Activated CD4-positive, alpha-beta T cell treated with anti-CD3 and anti-CD28 coated beads, Interleukin-2, Interleukin-6, amounts not matched to agents 100 ng/mL and 50 ng/mL, durations not matched to agents 16 hours and 8 hours (primary cell): ENCODE measurements around the gene RYR2.
A peak's percentile ranks its signal among the peaks of the same experiment; 100 is the strongest.
"Not testable (repeated sequence)": the region's sequence is repeated elsewhere in the genome, so short reads cannot be mapped to it uniquely, and the experiment has no call there.

ENCODE experiments used
- DNase-seq: peaks from one replicate; pipeline ENCODE4 v3.0.0-alpha.2; 2020

The RYR2 gene

DNA sequence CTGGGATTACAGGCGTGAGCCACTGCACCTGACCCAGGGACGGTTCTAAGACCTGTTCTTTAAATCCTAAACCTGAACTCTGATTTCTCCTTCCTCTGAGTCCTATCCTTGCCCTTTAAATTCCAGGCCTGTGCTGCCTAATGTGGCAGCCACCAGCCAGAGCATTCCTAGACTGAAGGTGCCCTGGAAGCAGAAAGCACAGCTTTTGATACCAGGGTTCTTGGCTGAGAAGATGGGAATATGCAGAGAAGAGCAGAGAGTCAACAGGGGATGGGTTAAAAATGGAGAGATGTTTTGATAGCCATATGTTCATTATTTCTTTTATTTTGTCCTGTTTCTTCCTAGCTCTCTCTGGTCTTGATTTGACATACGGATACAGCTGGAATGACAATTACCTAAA is 49.7 kb downstream of the RYR2 start:
- no peak for DNase-seq

DNA sequence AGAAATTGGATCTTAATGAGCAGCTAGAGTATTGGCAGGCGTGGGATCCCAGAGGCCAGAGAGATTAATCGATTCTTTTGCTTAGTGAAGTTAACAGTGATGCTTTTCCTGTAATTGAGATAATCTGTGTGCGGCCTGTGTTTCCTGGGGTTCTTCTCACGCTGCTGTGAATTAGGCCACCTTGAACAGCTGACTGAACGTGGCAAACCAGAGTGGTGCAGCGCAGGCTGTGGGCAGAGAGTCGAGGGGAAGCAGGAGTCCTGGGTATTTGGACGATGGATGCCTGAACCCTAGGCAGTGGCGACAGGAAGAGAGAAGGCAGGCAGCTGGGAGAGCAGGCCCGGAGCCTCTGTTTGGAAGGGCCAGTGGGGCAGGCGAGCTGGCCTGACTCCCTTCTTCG is 51.7 kb downstream of the RYR2 start:
- no peak for DNase-seq

DNA sequence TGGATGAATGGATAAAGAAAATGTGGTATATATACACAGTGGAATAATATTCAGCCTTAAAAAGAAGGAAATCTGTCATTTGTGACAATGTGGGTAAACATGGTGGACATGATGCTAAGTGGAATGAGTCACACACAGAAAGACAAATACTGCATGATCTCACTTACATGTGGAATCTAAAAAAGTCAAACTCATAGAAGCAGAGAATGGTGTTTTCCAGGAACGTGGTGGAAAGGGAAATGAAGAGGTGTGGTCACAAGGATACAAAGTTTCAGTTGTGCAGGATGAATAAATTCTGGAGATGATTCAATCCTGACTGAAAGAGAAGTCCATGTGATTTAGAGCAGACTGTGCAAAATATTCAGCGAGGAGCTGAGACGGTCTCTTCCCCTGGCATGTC is 56.6 kb downstream of the RYR2 start:
- no peak for DNase-seq

DNA sequence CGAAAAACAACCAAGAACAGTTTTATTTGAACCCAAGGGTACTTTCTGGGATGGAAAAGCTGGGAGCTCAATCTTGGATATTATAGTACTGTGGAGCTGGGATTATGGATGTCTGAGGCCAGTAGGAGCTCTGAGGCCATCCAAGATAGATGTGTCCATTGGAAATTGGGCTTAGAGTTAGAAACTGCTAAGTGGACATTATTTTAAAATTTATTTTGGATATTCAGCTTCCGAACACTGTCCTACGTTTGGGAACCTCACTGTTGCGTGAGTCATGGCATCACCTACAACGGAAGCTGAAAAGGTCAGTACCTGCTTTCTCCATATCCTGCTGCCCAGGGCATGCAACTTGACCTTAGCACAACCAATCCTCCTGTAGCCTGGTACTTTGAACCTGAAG is 61.0 kb downstream of the RYR2 start:
- DNase-seq, result no peak

DNA sequence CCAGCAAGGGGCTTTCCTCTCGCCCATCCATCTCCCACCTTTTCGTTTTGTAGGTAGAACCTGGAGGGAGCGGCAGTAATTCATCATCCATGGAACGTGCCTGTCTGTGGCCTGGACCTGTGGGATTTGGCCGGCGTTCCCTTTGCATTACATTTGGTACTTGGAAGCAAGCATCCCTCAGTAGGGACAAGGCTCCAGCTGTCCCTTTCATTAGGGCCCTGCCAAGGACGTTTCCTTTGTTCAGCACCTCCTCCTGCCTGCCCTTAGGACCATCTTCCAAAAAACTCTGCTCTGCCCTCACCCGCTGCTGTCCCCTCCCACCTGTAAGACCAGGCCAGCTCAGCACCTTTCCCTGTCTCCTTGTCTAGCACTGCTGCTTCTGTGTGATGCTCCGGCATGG is 62.1 kb downstream of the RYR2 start:
- DNase-seq, result no peak

DNA sequence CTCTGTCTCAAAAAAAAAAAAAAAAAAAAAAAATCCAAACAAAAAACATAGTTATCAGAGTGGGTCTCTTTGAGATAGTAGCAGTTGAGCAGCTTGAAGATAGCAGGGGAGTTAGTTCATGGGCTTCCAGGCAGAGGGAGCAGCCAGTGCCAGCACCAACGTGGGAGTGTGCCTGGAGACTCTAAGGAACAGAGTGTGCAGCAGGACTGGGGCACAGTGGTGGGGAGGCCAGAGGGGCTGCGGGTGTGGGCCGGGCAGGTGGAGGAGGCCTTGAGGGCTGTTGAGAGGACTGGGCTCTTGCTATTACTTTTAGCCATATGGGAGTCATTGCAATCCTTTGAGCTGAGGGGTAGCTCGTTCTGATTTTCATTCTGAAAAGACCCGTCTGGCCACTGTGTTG is 63.8 kb downstream of the RYR2 start:
- DNase-seq, result no peak

DNA sequence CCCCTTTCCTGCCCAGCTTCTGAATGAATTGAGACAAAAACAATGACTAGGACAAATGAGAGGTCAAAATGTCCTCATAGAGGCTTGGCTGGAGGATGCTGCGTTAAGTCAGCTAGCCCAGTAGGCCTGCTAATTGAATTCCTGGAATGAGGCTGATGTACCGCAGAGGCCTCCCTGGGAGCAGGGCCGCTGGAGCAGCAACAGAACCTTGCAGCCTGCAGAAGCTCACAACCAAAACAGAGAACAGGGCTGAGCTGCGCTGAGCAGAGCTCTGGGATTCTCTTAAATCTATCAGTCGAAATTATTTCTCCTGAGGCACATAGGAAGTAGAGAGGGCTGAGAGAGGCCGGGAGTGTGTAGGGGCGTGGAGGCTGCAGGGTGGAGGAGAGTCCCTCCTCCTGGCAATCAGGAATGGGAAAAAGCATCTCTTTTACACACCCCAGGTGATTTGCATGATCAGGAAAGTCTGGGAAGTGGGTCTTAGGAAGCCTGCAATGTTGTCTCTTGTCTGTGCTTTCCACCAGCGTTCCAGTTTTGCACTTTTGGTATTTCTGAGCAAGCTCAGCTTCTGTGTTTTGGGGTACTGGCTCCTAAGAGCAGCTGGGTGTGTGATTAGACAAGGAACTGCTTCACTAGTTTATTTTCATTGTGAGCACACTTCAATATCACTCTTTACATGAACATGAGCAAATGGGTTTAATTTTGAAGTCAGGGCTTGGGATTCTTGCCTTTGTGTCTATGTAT is 66.5 kb downstream of the RYR2 start:
- no peak for DNase-seq

DNA sequence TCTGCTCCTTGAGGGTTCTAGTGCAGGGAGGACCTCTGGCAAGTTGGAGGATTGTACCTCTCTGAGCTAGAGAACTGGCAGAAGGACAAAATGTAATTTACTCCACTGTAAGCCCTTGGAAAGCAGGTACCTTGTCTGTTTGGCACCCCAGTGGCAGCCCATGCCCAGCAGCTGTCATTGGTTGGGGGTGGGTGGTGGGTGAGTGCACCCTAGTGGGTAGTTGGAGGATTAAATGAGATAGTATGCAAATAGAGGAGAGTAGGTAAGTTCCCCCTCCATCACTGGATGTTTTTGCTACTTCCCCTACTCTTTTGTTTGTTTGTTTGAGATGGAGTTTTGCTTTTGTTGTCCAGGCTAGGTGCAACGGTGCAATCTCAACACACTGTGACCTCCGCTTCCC is 69.8 kb downstream of the RYR2 start:
- no peak for DNase-seq

DNA sequence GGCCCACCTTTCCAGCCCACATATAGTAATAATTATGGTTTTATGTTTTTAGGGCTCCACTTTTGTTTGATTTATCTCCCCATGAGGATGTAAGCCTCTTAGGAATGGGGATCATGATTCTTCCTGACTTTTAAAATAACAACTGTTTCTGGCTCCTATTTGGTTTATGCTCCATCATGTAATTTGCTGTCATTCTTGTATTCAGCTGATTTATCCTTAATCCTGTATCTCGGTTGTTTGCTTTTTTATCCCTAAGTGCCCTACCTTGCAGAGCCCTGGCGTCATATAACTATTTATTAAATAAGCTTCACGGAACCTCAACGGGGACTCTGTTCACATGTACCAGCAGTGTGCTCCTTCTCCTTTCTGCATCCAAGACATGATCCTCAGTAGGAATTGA is 70.7 kb downstream of the RYR2 start:
- DNase-seq, result no peak

DNA sequence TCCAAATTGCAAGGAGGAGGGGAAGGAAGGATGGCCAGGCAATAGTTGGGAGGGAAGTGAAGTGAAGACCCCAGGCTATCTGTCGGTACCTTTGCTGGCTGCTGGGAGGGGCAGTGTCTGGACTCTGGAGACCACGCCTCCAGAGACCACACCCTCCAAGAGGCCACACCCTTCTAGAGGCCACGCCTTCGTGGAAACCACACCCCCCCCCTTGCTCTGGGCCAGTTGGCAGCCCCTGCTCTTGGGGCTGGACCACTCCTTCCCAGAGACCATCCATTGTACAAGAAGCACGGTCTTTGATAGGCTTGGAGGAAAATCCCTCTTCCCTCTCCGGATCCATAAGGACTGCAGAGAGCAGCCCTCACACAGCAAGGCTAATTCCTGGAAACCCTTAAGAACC is 73.1 kb downstream of the RYR2 start:
- no peak for DNase-seq

DNA sequence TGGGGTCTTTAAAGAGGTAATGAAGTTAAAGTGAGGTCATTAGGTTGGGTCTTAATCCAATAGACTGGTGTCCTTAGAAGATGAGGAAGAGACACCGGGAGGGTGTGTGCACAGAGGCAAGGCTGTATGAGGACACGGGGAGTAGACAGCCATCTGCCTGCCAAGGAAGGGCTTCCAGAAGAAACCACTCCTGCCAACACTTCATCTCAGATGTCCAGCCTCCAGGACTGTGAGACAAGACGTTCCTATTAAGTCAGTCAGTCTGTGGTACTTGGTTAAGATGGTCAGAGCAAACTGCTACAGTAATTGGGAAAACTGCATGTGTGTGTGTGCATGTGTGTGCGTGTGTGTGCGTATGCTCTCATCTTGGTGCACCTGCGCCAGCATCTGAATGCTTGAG is 77.1 kb downstream of the RYR2 start:
- DNase-seq, result no peak

DNA sequence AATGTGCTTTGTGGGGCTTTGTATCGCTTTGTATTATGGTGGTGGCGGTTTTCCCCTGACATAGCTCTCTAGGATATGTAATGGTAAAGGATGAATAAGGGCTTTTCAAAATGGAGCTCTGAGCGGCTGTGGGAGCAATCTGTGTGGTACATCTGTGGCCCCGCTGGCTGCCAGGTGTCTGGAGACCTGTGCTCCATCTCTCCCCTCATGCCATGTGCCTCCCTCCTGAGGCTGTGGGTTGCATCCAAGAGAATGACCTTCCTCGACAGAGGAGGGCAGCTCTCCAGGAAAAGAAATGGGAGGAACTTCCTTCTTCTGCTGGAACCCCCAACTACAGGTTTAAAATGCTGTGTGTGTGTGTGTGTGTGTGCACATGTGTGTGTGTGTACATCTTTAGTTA is 78.7 kb downstream of the RYR2 start:
- DNase-seq, result no peak

DNA sequence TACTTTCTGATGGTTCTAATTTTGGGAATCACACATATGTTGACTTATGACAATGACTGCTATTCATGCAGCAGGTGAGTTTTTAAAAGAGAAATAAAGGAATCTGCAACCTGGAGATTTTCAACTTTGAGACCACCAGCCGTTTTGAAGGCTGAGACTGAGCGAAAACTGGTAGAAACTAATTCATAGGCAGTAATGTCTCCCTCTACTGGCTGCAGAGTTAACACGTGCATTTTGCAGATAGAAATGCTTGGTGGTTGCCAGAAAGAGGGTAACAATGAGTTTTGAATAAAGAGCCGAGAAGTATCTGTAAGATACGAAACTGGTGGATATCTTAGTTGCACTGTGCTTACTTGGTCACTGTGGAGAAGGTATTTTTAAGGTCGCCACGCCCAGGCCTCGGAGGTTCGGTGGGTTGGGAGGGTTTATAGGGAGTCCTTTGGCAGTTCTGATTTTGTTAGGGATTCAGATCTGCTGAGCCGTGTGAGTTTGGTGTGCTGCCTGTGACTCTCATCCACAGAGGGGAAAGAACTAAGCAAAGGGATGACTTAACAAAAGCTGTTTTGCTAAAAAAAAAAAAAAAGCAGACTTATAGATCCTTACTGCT is 83.0 kb downstream of the RYR2 start:
- peak; percentile 3 for DNase-seq

DNA sequence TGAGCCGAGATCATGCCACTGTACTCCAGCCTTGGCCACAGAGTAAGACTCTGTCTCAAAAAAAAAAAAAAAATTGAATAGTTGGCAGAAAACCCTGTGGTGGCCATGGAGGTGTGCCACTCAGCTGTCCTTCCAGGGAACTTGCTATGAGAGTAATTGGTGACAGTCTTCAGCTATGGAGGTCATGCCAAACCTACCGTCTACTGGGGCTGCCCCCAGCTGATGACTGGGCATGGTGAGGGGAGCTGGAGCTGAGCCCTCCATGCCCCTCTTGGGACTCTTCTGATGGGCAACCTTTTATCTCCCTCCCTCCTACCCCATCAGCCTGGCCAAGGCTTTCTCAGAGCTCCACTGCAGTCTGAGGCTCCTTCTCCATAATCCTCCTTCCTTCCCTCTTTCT is 84.2 kb downstream of the RYR2 start:
- DNase-seq, result no peak

DNA sequence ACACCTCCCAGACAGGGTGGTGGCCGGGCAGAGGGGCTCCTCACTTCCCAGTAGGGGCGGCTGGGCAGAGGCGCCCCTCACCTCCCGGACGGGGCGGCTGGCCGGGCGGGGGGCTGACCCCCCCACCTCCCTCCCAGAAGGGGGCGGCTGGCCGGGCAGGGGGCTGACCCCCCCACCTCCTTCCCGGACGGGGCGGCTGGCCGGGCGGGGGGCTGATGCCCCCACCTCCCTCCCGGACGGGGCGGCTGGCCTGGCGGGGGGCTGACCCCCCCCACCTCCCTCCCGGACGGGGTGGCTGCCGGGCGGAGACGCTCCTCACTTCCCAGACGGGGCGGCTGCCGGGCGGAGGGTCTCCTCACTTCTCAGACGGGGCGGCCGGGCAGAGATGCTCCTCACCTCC is 85.3 kb downstream of the RYR2 start:
- not testable (repeated sequence) for DNase-seq

DNA sequence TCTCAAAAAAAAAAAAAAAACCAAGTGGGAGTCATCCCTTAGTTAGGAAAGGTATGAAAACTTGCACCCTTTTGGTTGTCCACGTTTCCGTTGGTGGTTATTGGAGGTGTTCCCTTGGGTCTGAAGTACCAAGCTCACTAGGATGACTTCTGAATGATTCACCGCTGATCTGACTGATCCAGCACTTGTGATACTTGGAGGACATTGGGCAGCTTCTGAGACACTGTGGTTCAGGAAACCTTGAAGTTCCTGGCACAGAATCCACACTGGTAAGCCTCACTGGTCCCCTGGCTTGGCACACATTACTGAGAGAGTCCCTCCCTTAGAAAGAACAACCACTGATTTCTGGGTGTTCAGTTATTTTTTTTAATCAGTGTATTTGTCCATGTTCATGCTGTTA is 91.9 kb downstream of the RYR2 start:
- DNase-seq, result no peak

DNA sequence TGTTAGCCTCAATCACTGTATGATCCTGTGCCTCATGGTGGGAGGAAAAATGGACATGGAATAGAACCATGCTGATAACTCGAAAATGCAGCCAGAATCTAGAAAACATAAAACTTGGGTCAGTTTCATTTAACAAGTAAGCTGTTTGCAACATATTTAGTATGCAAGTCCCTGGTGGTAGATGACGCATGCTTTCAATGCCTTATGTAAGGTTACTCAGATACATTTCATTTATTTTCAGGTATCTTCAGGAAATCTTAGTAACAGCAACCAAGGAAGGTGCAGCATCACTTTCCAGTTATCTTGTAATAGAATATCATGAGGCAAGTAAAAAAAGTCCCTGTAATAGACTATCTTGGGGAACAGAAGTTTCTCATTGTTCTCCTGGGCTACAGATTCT is 92.9 kb downstream of the RYR2 start:
- DNase-seq, result no peak

DNA sequence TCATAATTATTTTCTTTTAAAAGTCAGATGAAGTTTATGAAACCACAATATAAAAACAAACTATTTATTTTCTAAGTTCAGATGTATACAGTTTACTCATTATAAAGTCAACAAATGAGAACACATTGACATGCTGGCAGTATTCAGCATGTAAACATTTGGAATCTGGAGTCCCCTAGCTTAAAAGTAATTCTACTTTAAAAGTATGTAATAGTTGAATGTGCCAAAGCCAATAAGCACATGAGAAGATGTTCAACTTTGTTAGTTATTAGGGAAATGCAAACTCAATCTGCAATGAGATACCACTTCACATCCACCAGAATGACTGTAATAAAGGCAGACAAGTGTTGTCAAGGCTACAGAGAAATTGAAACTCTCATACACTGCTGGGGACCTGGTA is 96.6 kb downstream of the RYR2 start:
- no peak for DNase-seq

DNA sequence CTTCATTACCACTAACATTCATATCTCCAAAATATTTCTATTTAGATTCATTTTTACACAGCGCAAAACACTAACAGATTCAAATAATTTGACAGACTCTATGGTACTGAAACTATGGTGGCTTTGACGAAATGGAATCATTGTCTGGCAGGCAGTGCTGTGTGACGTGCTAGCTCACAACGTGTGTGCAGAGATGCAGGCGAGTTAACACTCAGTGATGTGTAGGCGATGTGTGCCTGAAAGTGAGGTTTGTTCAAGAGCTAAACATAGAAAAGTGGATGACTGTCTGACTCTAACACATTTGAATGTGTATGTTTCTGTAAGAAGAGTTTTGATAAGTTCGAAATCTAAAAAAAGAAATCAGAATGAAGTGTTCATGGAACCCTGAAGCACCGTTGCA is 97.7 kb downstream of the RYR2 start:
- DNase-seq, result no peak

DNA sequence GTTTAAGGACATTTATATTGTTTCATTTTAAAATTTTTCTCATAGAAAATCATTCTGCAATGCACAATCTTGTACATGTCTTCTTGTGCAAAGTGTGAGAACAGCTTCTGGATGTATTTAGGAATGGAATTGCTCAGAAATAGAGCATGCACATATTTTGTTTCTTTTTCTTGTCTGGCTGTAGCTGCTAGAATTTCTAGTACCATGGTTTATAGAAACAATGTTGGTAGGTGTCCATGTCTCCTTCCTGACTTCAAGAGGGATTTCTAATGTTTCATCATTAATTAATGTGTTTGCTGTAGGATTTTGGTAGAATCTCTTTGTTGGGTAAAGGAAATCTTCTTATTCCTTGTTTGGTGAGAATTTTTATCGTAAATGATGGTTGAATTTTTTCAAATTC is 99.0 kb downstream of the RYR2 start:
- no peak for DNase-seq

DNA sequence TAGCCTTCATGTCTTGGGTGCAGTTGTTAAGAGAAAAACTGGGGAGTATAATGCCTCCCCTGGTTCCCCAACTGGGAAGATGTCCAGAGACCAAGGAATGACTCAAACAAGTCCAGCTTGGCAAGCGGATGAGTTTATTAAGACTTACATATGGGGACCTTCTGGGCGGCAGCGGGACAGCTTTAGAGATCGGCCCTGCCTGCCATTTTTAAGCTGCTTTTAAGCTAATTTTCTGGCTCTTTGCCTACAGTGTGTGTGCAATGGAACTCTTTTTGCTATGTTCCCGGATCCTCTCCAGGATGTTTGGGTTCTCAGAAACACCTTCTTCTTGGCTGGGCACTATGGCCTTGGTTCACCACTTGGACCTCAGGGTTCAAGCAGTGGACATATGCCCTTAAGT is 99.5 kb downstream of the RYR2 start:
- no peak for DNase-seq

DNA sequence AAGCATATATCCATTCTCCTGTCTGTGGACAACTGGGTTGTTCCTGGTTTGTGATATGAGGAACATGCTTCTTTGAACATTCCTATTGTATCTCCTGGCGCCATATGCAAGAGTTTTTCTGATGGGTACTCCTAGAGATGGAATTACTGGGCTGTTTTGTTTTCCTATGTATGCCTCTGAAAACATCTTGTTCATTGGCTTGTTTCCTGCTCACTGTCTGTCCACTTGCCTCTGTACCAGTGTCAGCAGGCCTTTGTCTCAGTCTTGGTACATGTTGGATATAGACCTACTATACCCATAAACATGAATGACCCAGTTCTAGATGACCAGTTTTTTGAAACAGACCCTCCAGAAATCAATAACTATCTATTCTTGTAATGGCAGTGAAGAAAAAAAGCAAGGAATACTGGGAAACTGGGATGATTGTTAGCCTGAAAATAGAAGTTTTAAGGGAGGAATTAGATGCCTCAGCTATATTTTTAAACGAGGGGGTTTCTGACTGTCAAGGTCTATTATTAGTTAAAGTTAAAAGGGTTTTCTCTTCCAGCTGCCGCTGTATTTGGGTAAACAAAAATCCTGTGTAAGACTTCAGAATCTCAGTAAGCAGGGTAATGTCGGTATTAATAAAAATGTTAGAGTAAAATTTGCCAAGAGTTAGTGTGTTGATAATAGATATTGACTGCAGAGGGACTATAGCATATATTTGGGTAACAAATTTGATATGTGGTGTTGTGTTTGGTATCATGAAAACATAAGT is 103.6 kb downstream of the RYR2 start:
- no peak for DNase-seq

DNA sequence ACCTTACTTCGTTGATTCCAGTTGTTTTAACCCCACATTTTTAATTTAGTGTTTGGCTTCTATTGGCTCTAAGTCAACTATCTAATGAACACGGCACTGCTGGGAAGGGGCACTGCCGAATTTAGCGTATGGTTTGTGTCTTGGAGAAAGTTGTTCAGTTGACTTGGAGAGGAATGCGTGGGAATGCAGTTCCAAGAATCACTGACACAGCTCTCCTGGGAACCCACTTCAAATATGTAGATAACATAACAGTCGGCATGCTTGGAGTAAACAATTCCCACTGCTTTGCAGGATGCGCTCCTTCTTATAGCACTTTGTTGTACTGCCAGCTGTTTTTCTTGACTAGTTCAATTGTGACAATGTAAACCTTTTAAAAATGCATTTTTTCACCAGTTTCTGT is 104.3 kb downstream of the RYR2 start:
- DNase-seq, result no peak

DNA sequence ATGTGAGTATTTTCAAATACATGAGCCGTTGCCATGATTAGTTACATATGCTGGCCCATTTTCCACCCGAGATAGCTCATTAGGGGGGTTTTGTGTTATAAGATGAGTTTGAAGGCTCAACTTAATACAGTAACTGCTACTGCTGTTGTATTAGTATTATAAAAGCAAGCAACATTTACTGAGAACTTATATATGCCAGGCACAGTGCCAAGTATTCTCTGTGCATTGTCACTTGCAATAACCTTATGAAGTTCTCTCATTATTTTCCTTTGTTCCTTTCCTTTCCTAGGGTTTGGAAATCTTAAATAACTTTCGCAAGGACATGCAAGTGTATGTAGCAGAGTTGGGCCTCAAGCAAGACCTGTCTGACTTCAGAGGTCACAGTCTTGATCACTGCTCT is 107.9 kb downstream of the RYR2 start:
- no peak for DNase-seq

DNA sequence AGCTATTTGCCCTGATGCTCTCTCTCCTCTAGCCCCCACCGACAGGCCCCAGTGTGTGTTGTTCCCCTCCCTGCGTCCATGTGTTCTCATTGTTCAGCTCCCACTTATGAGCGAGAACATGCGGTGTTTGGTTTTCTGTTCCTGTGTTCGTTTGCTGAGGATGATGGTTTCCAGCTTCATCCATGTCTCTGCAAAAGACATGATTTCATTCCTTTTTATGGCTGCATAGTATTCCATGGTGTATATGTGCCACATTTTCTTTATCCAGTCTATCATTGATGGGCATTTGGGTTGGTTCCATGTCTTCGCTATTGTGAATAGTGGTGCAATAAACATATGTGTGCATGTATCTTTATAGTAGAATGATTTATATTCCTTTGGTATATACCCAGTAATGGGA is 110.0 kb downstream of the RYR2 start:
- DNase-seq, result not testable (repeated sequence)
